NT2/D1 (cell line): ENCODE data around the gene UBL4A.

Experiments used
- SUZ12 ChIP-seq: IDR thresholded peaks from 2 replicates; pipeline ENCODE4 v1.6.1; 2011; ENCODE audit not compliant: insufficient read length, insufficient read depth; ENCODE audit errors: extremely low read depth
- ZNF274 ChIP-seq: IDR thresholded peaks from 2 replicates; pipeline ENCODE4 v1.6.1; 2011; ENCODE audit warnings: mild to moderate bottlenecking, low read depth, low read length

GRCh38 chrX:154532690-154533089 is 46.3 kb upstream of the UBL4A start:
- TF ChIP-seq ZNF274, result no peak
- TF ChIP-seq SUZ12, result no peak
